Stimulated activated CD8-positive, alpha-beta memory T cell treated with anti-CD3 and anti-CD28 coated beads, Interleukin-4, amount 100 ng/mL, for 48 hours (primary cell): Measurements from ENCODE around the gene CACNA1F.

Experiments
- DNase-seq: peaks from one replicate; pipeline ENCODE4 v3.0.0-alpha.2; 2020

CACNA1F gene

GRCh38 chrX:49257074-49257790 lies 24.1 kb upstream of the CACNA1F start:
- DNase-seq: no peak

DNA sequence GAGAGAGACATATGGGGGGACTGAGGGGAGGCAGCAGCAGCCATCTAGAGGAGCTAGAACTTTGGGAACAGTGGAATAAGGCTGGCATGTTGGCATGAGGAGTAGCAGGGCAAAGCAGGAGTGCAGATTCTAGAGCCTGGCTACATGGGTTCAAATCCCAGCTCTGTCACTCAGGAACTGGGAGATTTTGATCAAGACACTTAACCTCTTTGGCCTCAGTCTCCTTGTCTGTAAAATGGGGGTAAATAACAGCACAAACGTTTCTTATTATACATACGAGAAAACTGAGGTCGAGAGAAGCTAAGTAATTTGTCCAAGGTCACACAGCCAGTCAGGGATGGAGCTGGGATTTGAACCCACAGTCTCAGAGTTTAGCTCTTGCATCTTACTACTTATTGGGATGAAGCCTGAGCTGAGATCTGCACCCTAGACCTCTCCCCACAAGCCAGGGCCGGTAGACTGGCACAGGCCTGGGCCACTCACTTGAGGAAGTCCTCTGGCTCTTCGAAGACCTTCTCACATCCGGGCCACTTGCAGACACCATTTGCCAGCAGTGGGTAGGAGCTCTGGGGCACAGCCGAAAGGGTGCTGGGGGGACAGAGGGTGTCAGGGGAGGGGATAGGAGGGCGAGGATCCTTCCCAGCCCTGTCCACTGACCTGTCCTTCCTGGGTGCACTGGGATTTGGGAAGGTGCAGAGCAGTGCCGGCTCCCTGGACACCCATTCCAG lies 23.3 kb upstream of the CACNA1F start:
- no peak for DNase-seq

- no peak for DNase-seq
Measured at GRCh38 chrX:49254639-49255038, 21.5 kb upstream of the CACNA1F start.

DNA sequence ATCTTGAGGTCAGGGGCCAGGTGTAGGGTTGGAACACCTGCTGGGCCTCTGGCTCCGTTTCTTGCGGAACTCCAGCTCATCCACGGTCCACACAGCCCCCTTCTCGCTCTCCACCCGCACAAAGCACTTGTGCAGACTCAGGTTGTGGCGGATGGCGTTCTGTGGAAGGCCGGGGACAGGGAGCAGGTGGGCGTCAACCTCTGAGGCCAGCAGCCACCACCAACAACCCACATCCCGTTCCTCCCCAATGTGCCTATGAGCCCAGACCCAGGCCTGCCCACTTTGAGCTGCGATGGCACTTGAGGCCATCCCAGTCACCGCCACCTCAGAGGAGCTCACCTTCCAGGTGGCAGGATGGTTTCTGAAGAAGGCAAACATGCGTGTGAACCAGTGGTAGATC lies 18.2 kb upstream of the CACNA1F start:
- DNase-seq: no peak

GRCh38 chrX:49250578-49250977 lies 17.4 kb upstream of the CACNA1F start:
- DNase-seq: no peak

- DNase-seq: no peak
Measured at GRCh38 chrX:49250066-49250465, 16.9 kb upstream of the CACNA1F start.

DNA sequence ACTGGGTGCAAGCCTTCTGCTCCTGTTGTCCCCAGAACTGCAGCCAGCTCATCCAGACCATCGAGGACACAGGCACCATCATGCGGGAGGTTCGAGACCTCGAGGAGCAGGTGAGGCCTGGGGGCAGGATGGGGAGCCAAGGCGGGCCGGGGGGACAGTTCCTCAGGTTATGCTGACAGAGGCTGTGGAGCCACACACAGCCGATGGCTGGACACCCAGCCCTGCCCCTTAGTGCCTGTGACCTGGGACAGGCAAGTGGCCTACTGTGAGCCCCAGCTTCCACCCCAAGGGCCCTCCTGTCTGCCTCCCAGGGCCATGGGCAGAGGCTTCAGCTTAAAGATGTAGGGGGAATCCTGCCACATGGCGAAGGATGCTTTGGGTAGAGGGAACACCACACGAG lies 16.5 kb upstream of the CACNA1F start:
- DNase-seq: no peak

- DNase-seq: no peak
Measured at GRCh38 chrX:49249071-49249470, 15.9 kb upstream of the CACNA1F start.

DNA sequence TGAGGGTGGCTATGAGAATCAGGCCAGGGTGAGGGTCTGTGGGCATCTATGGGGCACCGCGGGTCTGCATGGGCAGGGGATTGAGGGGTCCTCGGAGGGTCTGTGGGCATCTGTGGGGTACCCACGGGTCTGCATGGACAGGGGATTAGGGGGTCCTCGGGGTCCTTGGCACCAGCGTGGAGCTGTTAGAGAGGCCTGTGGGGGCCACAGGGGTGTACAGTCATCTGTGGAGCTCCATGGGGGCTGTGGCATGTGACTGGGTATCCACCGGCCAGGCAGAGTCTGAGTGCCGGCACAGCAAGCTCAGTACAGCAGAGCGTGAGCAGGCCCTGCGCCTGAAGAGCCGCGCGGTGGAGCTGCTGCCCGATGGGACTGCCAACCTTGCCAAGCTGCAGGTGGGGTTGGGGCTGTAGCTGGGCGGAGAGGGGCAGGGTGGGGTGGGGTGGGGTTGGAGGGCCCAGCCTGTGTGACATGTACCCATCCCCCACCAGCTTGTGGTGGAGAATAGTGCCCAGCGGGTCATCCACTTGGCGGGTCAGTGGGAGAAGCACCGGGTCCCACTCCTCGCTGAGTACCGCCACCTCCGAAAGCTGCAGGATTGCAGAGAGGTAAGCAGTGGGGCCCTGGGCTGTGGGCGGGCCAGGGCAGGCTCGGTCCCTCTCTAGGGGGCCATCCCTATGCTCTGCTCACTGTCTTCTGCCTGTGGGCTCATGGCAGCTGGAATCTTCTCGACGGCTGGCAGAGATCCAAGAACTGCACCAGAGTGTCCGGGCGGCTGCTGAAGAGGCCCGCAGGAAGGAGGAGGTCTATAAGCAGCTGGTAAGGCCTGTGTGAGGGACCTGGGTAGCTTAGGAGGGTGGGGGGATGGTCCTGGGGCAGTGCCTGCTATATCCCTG lies 15.0 kb upstream of the CACNA1F start:
- no peak for DNase-seq

GRCh38 chrX:49247346-49247745 lies 14.2 kb upstream of the CACNA1F start:
- no peak for DNase-seq

DNA sequence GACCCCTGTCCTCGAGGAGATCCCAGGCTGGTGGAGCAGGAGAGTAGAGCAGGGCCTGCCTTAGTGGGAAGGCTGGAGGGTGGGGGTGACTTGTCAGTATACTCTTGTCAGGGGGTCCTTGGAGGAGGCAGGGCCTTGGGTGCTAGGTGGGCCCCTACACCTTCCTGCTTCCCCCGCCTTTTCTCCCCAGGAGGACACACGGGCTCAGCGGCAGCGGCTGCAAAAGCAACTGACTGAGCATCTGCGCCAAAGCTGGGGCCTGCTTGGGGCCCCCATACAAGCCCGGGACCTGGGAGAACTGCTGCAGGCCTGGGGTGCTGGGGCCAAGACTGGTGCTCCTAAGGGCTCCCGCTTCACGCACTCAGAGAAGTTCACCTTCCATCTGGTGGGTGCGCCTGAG lies 13.4 kb upstream of the CACNA1F start:
- no peak for DNase-seq

GRCh38 chrX:49244207-49244606 lies 11.1 kb upstream of the CACNA1F start:
- no peak for DNase-seq

DNA sequence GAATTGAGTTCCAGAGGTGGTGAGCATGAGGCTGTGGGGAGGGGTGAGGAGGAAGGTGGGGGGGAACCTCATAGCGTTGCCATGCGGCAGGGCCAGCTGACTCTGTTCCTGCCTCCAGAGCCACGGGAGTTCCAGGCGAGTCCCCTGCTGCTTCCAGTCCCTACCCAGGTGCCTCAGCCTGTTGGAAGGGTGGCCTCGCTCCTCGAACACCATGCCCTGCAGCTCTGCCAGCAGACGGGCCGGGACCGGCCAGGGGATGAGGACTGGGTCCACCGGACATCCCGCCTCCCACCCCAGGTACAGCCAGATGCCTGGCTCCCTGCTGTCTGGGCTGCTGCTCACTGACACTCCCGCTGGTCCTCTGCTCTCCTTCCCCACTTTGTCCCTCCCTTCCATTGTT lies 10.0 kb upstream of the CACNA1F start:
- no peak for DNase-seq

DNA sequence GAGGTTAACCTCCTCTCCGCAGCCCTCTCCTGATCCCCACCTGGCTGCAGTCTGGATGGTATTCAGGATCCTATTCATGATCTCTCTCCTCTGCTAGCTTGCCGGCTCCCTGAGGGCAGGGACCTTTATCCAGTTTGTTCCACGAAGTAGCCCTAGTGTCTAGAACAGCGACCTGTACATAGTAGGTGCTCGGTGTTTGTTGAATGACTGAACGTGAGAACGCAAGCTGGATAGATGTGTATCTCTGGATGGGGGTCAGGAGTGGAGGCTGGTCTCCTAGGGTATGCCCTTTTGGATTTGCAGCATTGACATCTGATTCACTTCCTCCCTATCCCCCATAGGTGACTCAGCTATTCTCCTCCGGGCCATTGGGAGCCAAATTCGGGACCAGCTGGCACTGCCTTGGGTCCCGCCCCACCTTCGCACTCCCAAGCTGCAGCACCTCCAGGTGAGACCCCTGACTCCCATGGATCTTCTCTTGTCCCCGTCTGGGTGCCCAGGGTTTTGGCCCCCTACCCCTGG lies 9.5 kb upstream of the CACNA1F start:
- no peak for DNase-seq

- no peak for DNase-seq
Measured at GRCh38 chrX:49238735-49239134, 5.6 kb upstream of the CACNA1F start.

DNA sequence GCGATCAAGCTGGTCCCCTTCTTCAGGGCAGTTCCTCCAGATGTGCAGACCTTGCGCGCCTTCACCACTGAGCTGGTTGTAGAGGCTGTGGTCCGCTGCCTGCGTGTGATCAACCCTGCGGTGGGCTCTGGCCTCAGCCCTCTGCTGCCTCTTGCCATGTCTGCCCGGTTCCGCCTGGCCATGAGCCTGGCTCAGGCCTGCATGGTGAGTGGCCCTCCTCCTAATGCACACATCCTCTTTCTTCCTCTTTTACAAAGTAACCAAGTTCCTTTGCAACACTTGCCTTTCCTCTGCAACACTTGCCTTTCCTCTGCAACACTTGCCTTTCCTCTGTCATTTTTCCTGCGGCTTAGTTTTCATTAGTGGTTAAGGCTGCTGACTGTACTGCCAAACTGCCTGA lies 3.9 kb upstream of the CACNA1F start:
- no peak for DNase-seq

DNA sequence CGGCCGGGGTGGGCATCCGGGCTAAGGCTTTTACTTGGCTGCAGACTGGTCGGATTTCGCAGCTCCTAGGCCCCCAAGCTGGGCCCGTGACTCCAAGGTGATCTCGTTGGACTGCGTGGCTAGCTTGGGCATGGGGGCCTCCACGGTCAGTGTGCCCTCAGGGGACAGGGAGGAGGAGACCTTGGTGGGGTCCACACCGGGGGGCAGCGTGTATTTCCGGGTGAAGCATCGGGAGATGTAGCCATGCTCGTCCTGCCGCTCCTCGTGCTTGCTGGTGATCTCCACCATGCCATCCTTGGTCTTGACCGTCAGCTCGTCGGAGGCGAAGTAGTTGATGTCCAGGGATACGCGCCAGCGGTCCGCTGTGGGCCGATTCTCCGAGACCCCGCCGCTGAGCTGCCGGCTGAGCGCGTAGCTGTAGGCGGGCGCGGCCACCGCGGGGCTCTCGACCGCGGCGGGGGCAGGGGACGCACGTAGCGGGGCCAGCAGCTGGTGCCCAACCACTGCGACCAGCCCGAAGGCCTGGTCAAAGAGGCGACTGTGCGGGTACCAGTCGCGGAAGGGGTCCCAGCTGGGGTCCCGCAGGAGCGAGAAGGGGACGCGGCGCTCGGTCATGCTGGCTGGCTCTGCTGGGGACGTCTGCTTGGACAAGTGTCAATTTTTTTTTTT lies 881 bp upstream of the CACNA1F start:
- DNase-seq: no peak

DNA sequence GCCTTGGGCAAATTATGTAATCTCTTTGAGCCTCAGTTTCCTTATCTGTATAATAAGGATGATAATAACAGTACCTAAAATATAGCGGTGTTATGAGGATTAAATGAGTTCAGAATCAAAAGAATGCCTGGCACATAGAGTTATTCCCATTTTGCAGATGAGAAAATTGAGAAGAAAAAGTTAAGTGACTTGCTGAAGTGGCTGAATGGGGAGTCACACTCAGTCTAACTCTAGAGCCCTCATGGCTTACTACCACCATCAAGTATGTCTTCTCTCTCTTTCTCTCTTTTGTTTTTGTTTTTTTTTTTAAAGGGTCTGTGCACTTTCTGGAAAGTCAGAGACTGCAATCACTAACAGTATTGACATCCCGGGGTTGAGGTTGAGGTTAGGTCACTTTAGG lies 615 bp downstream of the CACNA1F start:
- no peak for DNase-seq

DNA sequence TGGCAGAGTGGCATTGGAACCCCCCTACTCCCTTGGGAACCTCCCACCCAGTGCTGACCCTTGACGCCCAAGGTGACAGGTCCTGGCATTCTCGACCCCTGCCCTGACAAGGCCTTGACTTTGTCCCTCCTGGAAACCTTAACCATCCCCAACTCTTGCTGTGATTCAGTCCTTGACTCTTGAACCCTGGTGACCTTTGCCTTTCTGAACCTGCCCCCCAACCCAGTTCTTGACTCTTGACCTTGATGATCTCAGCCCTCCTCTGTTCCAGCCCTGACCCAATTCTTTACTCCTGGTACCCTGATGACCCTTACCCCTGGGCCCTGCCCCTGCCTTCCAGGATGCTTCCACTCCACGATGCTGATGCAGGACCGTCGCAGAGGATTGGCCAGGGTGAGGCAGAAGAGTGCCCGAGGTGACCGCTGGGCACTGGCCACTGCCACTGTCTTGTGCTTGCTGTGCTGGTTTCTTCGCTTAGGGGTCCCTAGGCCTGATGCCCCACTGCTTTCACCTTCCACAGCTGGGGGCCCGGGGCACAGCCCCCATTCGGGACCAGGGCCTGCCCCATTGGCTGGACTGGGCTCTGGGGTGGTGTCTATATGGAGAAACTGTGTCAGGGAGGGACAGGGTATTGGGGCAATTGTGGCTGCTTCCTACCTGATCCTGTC lies 1.7 kb downstream of the CACNA1F start:
- DNase-seq: no peak

- peak; percentile 79 for DNase-seq
Measured at GRCh38 chrX:49230500-49231232, 2.5 kb downstream of the CACNA1F start.

GRCh38 chrX:49228185-49228584 lies 5.0 kb downstream of the CACNA1F start:
- no peak for DNase-seq

DNA sequence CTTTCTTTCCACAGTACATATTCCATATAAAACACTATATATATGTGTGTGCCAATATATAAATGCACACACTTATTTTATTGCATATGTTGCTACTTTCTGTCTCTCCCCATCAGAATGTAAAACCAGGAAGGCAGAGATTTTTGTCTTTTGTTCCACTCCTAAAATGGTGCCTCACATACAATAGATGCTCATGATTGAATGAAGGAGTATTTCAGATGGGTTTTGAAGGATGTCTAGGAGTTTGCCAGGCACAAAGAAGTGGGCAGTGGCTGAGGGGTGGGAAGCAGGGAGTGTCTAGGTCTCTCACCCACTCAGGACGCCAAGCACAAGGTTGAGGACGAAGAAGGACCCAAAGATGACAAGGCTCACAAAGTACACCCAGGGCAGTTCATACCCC lies 5.4 kb downstream of the CACNA1F start:
- DNase-seq: no peak
